BLaER1 treated with 17β-estradiol and CSF1 and Interleukin-3, amounts not matched to agents 10 nM and 100 nM (cell line): ENCODE data around the gene SLC35A5.

ENCODE experiments used
- H3K27ac ChIP-seq, 11 experiments: shearing (Covaris generic); formaldehyde crosslinking; 2 replicates each; pipeline ENCODE4 v1.8.1; 2022
- H3K27me3 ChIP-seq, 11 experiments: shearing (Covaris generic); formaldehyde crosslinking; 2 replicates each; pipeline ENCODE4 v1.8.1; 2022
- H3K36me3 ChIP-seq, 11 experiments: shearing (Covaris generic); formaldehyde crosslinking; 2 replicates each; pipeline ENCODE4 v1.8.1; 2022
- H3K4me1 ChIP-seq, 10 experiments: shearing (Covaris generic); formaldehyde crosslinking; 2 replicates each; pipeline ENCODE4 v1.8.1; 2022
- H3K4me2 ChIP-seq, 11 experiments: shearing (Covaris generic); formaldehyde crosslinking; 2 replicates each; pipeline ENCODE4 v1.8.1; 2022
- H3K4me3 ChIP-seq, 10 experiments: shearing (Covaris generic); formaldehyde crosslinking; 2 replicates each; pipeline ENCODE4 v1.8.1; 2022
- H3K9ac ChIP-seq, 11 experiments: shearing (Covaris generic); formaldehyde crosslinking; 2 replicates each; pipeline ENCODE4 v1.8.1; 2022
- H3K9me3 ChIP-seq, 11 experiments: shearing (Covaris generic); formaldehyde crosslinking; replicated peaks in 1 of 11; 2 replicates each; pipeline ENCODE4 v1.8.1; 2022
- H4K20me1 ChIP-seq, 11 experiments: shearing (Covaris generic); formaldehyde crosslinking; 2 replicates each; pipeline ENCODE4 v1.8.1; 2022
- Cebpa-rat ChIP-seq, 11 experiments: shearing (Covaris generic); IDR thresholded peaks; 2 replicates each; pipeline ENCODE4 v1.8.1; 2022

The SLC35A5 gene

GRCh38 chr3:112539825-112540650 is 21.8 kb upstream of the SLC35A5 start:
- H3K4me1 ChIP-seq = peaks cover 0 to 16% (median 0%) of the 10 kb centered on the region in 10 experiments; a peak in 5 of 20 replicates
- H4K20me1 ChIP-seq = peaks cover 0 to 74% (median 8%) of the 10 kb centered on the region in 11 experiments; a peak in 8 of 22 replicates
- H3K4me3 ChIP-seq = no peak overlapping the region
- H3K36me3 ChIP-seq = peaks cover 63 to 100% (median 89%) of the 10 kb centered on the region in 11 experiments
- no peak overlapping the region for H3K9ac ChIP-seq
- H3K27ac ChIP-seq = no peak overlapping the region
- H3K27me3 ChIP-seq = no peaks in the 10 kb centered on the region
- H3K4me2 ChIP-seq = 0 out of 22 replicates have a peak overlapping the region, but pooled peaks of 1 of the 11 experiments have one; percentile 9
- H3K9me3 ChIP-seq = no peaks in the 10 kb centered on the region
- TF ChIP-seq Cebpa-rat (IDR thresholded peaks at IDR 0.05) = no peak

- Histone ChIP-seq H3K36me3 (peaks cover 74 to 100% (median 89%) of the 10 kb centered on the region in 11 experiments), H4K20me1 (peaks cover 0 to 89% (median 27%) of the 10 kb centered on the region in 11 experiments; a peak in 14 of 22 replicates), H3K4me3 (no peak overlapping the region), H3K27ac (no peak overlapping the region), H3K4me1 (peaks cover 0 to 14% (median 0%) of the 10 kb centered on the region in 10 experiments; a peak in 5 of 20 replicates), H3K27me3 (no peaks in the 10 kb centered on the region), H3K4me2 (no peak overlapping the region), H3K9me3 (no peaks in the 10 kb centered on the region), H3K9ac (no peak overlapping the region)
- TF ChIP-seq Cebpa-rat (IDR thresholded peaks at IDR 0.05) = no peak
Measured at GRCh38 chr3:112546216-112546759, 15.6 kb upstream of the SLC35A5 start.

- TF ChIP-seq Cebpa-rat (IDR thresholded peaks at IDR 0.05) = no peak
Measured at GRCh38 chr3:112550859-112551258, 11.0 kb upstream of the SLC35A5 start.

GRCh38 chr3:112555535-112556170 is 6.2 kb upstream of the SLC35A5 start:
- peaks cover 18 to 87% (median 57%) of the 10 kb centered on the region in 10 experiments for H3K4me1 ChIP-seq
- H3K4me3 ChIP-seq = peak overlapping the region in 3 of 10 experiments; percentile 1 to 28 (median 20); a peak in 4 of 20 replicates
- peak overlapping the region in 9 of 11 experiments; percentile 17 to 84 (median 49); a peak in 14 of 22 replicates for H3K4me2 ChIP-seq
- H3K9ac ChIP-seq = peak overlapping the region in 3 of 11 experiments; percentile 13 to 51 (median 35); a peak in 6 of 22 replicates
- peaks cover 0 to 9% (median 7%) of the 10 kb centered on the region in 11 experiments; a peak in 9 of 22 replicates for H3K9me3 ChIP-seq
- H3K27me3 ChIP-seq = no peaks in the 10 kb centered on the region
- peaks cover 0 to 70% (median 24%) of the 10 kb centered on the region in 11 experiments; a peak in 15 of 22 replicates for H4K20me1 ChIP-seq
- no peak for TF ChIP-seq Cebpa-rat (IDR thresholded peaks at IDR 0.05)
- H3K36me3 ChIP-seq = peaks cover 7 to 57% (median 33%) of the 10 kb centered on the region in 11 experiments
- peak overlapping the region; percentile 6 to 64 (median 36); a peak in 15 of 22 replicates for H3K27ac ChIP-seq

More at GRCh38 chr3:112550859-112551258, 11.0 kb upstream of the SLC35A5 start:
- H3K4me3 ChIP-seq = no peak overlapping the region
- H3K36me3 ChIP-seq = peaks cover 48 to 75% (median 63%) of the 10 kb centered on the region in 11 experiments
- no peak overlapping the region; a peak in 1 of 22 replicates for H3K27ac ChIP-seq
- H3K4me1 ChIP-seq = peaks cover 8 to 57% (median 22%) of the 10 kb centered on the region in 10 experiments; a peak in 19 of 20 replicates
- peak overlapping the region in 2 of 11 experiments; percentile 15 to 21; a peak in 3 of 22 replicates for H3K4me2 ChIP-seq
- 0 out of 22 replicates have a peak overlapping the region, but pooled peaks of 1 of the 11 experiments have one; percentile 1 for H3K9ac ChIP-seq
- no peaks in the 10 kb centered on the region for H3K9me3 ChIP-seq
- peaks cover 7 to 77% (median 34%) of the 10 kb centered on the region in 11 experiments; a peak in 15 of 22 replicates for H4K20me1 ChIP-seq
- no peaks in the 10 kb centered on the region for H3K27me3 ChIP-seq

GRCh38 chr3:112557976-112558375 is 3.9 kb upstream of the SLC35A5 start:
- H3K27me3 ChIP-seq = no peaks in the 10 kb centered on the region
- TF ChIP-seq Cebpa-rat (IDR thresholded peaks at IDR 0.05) = no peak
- peak overlapping the region in 1 of 11 experiments; percentile 26; a peak in 1 of 22 replicates for H3K9ac ChIP-seq
- H3K4me3 ChIP-seq = peak overlapping the region in 3 of 10 experiments; percentile 38 to 90 (median 79); a peak in 5 of 20 replicates
- peaks cover 6 to 34% (median 19%) of the 10 kb centered on the region in 11 experiments for H3K36me3 ChIP-seq
- H3K9me3 ChIP-seq = peaks cover 0 to 9% (median 7%) of the 10 kb centered on the region in 11 experiments; a peak in 9 of 22 replicates
- H3K4me1 ChIP-seq = peaks cover 22 to 70% (median 61%) of the 10 kb centered on the region in 10 experiments
- H3K4me2 ChIP-seq = peak overlapping the region in 7 of 11 experiments; percentile 36 to 97 (median 93); a peak in 13 of 22 replicates
- H3K27ac ChIP-seq = peak overlapping the region in 3 of 11 experiments; percentile 31 to 93 (median 47); a peak in 5 of 22 replicates
- H4K20me1 ChIP-seq = peaks cover 0 to 51% (median 22%) of the 10 kb centered on the region in 11 experiments; a peak in 11 of 22 replicates

GRCh38 chr3:112560307-112560706 is 1.5 kb upstream of the SLC35A5 start:
- peaks cover 0 to 9% (median 7%) of the 10 kb centered on the region in 11 experiments; a peak in 9 of 22 replicates for H3K9me3 ChIP-seq
- peaks cover 6 to 37% (median 17%) of the 10 kb centered on the region in 11 experiments for H3K36me3 ChIP-seq
- peaks cover 0 to 31% (median 8%) of the 10 kb centered on the region in 11 experiments; a peak in 10 of 22 replicates for H4K20me1 ChIP-seq
- no peak for TF ChIP-seq Cebpa-rat (IDR thresholded peaks at IDR 0.05)
- H3K4me2 ChIP-seq = peak overlapping the region; percentile 78 to 97 (median 91); a peak in 21 of 22 replicates
- no peaks in the 10 kb centered on the region for H3K27me3 ChIP-seq
- H3K4me3 ChIP-seq = peak overlapping the region; percentile 79 to 96 (median 90)
- peak overlapping the region; percentile 86 to 96 (median 94) for H3K27ac ChIP-seq
- H3K4me1 ChIP-seq = peaks cover 21 to 55% (median 52%) of the 10 kb centered on the region in 10 experiments
- H3K9ac ChIP-seq = peak overlapping the region; percentile 87 to 96 (median 94)

- no peaks in the 10 kb centered on the region for H3K27me3 ChIP-seq
- peaks cover 0 to 25% (median 8%) of the 10 kb centered on the region in 11 experiments; a peak in 10 of 22 replicates for H4K20me1 ChIP-seq
- peak overlapping the region; percentile 79 to 96 (median 90) for H3K4me3 ChIP-seq
- H3K4me2 ChIP-seq = peak overlapping the region; percentile 78 to 97 (median 91)
- H3K27ac ChIP-seq = peak overlapping the region; percentile 86 to 96 (median 94)
- TF ChIP-seq Cebpa-rat (IDR thresholded peaks at IDR 0.05) = no peak
- H3K36me3 ChIP-seq = peaks cover 6 to 42% (median 21%) of the 10 kb centered on the region in 11 experiments
- H3K9ac ChIP-seq = peak overlapping the region; percentile 87 to 96 (median 94)
- H3K4me1 ChIP-seq = peaks cover 21 to 49% (median 46%) of the 10 kb centered on the region in 10 experiments
- peaks cover 0 to 9% (median 7%) of the 10 kb centered on the region in 11 experiments; a peak in 9 of 22 replicates for H3K9me3 ChIP-seq
Measured at GRCh38 chr3:112560721-112561483, 943 bp upstream of the SLC35A5 start.
